Limb (tissue), 2 donors: ENCODE data around the gene AHR.
"Not testable (repeated sequence)": the region's sequence is repeated elsewhere in the genome, so short reads cannot be mapped to it uniquely, and the experiment has no call there.

Experiments
- DNase-seq, 2 donors: peaks; one replicate each; pipeline ENCODE4 v3.0.0-alpha.2; 2016; ENCODE audit errors: extremely low spot score in 2 of 2

Gene AHR

DNA sequence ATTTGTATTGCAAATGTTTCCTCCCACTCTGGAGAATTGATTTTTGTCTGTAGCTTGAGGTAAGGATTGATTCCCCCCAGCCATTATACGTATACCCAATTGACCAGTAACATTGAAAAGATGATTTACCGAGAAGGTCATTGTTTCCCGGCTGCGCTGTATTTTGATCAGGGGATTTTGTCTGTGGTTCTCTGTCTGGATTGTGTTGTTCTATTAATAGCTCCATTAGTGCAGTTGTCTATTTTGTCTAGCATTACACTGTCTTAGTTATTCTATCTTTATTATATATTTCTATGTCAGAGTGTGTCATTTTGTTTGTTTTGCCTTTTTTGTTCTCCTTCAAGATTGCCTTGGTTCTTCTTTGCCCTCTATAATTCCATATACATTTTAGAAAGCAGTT, 37.7 kb downstream of the AHR start:
- DNase-seq, result no peak

DNA sequence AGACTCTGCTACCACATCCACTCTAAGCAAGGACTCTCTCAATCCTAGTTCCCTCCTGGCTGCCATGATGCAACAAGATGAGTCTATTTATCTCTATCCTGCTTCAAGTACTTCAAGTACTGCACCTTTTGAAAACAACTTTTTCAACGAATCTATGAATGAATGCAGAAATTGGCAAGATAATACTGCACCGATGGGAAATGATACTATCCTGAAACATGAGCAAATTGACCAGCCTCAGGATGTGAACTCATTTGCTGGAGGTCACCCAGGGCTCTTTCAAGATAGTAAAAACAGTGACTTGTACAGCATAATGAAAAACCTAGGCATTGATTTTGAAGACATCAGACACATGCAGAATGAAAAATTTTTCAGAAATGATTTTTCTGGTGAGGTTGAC, 40.7 kb downstream of the AHR start:
- no peak for DNase-seq

DNA sequence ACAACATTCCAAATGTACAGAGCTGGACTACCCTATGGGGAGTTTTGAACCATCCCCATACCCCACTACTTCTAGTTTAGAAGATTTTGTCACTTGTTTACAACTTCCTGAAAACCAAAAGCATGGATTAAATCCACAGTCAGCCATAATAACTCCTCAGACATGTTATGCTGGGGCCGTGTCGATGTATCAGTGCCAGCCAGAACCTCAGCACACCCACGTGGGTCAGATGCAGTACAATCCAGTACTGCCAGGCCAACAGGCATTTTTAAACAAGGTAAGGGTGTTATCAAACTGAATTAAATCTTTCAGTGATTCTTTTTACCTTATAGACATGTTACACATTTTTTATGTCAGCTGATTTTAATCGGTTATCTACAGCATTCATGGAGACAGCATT, 41.5 kb downstream of the AHR start:
- DNase-seq, result no peak

DNA sequence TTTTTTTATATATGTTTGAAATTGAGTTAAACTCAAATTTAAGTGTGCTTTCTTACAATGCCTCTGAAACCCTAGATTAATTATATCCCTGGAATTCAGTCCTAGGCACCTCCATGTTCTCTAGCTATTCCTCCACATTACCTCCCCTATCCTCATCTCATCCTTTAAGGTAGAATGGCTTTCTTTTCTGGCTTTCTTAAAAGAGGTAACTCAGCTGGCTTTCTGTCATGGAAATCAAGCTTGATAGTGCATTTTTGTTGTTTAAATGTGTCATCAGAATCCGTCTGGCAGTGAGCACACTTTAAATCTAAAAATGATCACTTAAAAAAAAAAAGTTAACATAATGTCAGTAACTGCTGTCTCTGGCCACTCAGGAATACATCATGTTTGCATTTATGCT, 42.2 kb downstream of the AHR start:
- DNase-seq, result no peak

DNA sequence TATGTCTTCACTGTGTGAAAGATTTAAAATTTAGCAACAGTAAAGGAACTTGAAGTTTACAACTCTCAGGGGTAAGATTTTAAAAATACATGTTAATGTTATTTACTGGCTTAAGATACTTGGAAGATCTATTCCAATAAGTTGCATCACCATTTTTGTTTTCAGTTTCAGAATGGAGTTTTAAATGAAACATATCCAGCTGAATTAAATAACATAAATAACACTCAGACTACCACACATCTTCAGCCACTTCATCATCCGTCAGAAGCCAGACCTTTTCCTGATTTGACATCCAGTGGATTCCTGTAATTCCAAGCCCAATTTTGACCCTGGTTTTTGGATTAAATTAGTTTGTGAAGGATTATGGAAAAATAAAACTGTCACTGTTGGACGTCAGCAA, 44.3 kb downstream of the AHR start:
- no peak for DNase-seq

DNA sequence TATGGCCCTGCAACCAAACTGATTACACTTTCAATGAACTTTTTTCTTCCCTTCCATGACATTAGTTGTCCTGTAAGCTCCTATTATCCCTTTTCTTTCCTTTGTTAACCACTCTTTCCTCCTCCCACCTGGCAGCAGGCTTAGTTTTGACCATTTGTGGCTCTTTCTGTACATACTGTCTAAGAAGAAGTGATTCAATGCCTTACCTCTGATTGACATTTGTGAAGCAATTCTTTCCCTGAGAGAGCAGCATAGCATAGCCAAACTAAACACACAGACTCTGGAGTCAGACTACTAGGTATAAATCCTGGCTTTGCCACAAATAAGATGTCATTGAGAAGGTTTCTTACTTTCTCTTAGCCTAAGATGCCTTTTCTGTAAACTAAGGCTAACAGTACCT, 48.9 kb downstream of the AHR start:
- DNase-seq, result no peak

DNA sequence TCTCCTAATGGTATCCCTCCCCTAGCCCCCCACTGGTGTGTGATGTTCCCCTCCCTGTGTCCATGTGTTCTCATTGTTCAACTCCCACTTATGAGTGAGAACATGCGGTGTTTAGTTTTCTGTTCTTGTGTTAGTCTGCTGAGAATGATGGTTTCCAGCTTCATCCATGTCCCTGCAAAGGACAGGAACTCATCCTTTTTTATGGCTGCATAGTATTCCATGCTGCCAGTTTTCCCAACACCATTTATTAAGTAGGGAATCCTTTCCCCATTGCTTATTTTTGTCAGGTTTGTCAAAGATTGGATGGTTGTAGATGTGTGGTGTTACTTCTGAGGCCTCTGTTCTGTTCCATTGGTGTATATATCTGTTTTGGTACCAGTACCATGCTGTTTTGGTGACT, 50.5 kb downstream of the AHR start:
- DNase-seq, result not testable (repeated sequence)

DNA sequence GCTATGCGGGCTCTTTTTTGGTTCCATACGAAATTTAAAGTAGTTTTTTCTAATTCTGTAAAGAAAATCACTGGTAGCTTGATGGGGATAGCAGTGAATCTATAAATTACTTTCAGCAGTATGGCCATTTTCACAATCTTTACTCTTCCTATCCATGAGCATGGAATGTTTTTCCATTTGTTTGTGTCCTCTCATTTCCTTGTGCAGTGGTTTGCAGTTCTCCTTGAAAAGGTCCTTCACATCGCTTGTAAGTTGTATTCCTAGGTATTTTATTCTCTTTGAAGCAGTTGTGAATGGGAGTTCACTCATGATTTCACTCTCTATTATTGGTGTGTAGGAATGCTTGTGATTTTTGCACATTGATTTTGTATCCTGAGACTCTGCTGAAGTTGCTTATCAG, 51.9 kb downstream of the AHR start:
- not testable (repeated sequence) for DNase-seq

DNA sequence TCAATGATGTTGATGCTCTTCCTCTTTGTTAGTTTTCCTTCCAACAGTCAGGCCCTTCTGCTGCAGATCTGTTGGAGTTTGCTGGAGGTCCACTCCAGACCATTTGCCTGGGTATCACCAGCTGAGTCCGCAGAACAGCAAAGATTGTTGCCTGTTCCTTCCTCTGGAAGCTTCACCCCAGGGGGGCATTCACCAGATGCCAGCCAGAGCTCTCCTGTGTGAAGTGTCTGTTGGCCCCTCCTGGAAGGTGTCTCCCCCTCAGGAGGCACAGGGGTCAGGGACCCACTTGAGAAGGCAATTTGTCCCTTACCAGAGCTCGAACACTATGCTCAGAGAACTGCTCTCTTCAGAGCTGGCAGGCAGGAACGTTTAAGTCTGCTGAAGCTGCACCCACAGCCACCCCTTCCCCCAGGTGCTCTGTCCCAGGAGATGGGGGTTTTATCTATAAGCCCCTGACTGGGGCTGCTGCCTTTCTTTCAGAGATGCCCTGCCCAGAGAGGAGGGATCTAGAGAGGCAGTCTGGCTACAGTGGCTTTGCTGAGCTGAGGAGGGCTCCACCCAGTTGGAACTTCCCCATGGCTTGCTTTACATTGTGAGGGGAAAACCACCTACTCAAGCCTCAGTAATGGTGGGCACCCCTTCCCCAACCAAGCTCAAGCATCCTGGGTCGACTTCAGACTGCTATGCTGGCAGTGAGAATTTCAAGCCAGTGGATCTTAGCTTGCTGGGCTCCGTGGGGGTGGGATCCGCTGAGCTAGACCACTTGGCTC, 55.4 kb downstream of the AHR start:
- not testable (repeated sequence) for DNase-seq

DNA sequence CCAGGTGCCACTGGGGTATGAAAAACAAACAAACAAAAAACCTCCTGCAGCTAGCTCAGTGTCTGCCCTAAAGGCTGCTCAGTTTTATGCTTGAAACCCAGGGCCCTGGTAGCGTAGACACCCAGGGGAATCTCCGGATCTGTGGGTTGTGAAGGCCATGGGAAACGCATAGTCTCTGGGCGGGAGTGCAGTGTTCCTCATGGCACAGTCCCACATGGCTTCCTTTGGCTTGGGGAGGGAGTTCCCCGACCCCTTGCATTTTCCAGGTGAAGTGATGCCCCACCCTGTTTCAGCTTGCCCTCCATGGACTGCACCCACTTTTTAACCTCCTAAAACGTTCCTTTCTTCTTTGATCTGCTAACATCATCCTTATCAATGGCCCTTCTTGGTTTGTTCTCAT, 56.0 kb downstream of the AHR start:
- no peak for DNase-seq

DNA sequence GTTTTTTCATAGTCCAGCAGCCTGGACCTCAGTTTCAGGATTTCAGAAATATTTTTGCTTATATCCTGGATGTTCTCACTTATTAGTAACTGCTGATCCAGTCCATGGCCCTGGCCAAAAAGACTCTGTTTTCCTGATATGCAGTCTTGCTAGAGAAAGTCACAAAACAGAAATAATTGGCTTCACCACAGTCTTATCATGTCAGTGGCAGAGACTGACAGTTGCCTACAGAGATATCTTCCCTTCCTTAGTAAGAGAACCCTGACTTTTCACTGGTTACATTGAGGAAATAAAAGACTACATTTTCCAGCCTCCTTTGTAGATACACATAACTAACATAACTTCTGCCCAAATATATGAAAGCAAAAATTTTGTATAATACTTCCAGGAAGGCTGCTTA, 56.6 kb downstream of the AHR start:
- DNase-seq, result no peak

DNA sequence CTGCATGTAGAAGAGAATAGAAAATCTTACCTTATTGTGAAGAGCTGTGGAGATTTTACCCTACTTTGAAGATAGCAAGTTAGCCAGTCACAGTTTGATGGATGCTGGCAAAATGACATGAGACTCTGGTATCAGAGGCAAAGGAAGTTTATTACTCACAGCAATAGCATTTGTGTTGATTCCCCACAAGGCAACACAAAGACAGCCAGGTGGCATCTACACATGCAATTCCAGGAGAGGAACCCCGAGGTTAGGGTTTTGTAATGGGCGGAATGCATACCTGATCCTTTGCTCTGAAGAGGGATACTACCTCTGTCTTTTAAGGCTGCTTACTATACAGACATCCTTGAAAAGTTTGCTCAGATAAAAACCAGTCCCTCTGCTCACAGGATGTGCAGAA, 59.5 kb downstream of the AHR start:
- DNase-seq, result no peak

DNA sequence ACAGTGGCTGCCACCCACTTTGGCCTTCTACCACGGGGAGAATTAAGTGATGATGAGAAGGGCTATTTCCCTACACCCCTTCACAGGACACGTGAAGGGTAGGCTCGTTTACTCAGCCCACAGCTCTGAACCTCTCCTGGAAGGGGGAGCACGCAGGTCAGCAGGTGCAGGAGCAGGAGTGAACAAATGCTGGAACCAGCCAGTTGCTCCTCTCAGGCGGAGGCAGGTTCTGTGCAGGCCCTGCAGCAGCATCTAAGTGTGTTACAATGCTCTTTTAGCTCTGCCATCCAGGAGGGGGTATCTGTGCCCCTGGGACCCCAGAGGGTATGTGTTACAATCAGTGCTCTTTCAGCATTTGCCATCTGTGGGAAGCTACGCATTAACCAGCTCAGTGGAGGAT, 61.2 kb downstream of the AHR start:
- no peak for DNase-seq

DNA sequence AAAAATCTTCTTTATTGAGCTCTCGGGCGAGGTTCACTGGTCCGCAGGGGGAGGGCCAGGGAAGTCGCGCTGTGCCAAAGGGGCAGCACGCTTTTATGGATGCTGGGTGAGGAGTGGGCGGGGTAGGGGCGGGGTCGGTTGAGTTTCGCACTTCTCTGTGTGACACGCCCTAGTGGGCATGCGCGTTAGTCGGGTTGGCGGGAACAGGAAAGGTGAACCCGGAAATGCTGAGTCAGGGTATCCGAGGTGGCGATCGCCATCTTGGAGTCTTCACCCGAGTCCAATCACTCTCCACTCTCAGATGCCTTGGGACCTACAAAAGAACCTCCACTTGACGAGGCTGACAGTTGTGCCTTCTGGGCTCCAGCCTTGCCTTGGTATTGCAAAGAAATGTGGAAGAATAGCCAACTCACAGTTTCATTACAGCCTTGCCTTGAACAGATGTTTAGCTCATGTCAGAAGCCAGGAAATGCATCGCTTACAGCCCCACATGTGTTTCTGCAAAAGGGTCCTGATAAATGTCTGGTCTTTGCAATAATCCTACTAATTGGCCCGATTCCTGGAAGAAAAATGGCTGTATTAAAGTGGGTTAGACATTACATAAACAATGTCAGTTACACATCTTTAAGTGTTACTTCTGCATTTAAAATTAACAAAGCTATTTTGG, 64.1 kb downstream of the AHR start:
- peak in 1 of 2 donors; percentile 32 for DNase-seq

DNA sequence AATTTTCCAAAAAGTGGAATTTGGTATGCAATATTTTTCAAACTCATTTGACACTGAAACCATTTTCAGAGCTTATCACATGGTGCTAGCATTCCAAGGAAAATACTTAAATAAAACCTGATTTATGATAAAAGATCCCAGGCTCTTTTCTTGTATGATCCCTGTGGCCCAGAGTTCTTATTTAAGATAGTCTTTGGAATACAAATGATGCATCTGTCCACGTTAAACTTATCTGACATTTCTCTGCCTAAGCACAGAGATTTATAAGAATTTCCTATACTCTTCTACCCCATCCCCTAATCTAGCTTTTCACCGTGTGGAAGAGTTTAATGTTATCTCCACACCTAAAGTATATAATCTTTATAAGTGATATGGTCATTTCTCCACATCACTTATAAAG, 66.2 kb downstream of the AHR start:
- DNase-seq, result no peak

DNA sequence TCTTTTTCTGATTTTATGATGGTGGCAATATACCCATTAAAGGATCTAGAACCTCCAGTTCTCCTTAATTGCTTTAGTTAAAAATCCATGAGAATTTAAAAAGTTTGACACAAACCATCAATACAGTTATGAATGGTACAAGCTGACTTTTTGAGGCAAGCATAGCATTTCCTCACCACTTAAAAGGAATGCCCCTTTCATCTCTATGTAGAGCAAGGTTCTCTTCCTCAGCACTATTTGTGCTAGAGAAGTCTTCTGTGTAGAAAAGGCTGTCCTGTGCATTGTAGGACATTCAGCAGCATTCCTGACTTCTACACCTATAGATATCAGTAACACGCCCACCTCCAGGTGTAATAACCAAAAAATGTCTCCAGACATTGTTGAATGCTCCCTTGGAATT, 67.3 kb downstream of the AHR start:
- DNase-seq, result no peak

DNA sequence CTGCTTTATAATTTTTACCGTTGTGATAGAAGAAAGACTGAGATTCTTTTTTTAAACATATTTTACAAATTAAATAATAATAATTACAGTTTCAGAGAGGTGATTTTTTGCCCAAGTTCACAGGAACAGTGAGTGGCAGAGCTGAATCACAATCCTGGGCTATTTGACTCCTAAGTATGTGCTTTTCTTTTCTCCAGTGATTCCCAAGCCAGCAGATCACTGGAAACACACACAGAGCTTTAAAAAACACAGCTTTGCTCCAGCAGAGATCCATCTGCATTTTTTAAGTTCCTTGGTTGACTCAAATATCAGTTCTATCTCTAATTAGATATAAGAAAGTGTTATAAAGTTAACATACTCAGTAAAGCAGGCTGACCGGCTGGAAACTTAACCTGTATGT, 69.0 kb downstream of the AHR start:
- DNase-seq, result no peak

DNA sequence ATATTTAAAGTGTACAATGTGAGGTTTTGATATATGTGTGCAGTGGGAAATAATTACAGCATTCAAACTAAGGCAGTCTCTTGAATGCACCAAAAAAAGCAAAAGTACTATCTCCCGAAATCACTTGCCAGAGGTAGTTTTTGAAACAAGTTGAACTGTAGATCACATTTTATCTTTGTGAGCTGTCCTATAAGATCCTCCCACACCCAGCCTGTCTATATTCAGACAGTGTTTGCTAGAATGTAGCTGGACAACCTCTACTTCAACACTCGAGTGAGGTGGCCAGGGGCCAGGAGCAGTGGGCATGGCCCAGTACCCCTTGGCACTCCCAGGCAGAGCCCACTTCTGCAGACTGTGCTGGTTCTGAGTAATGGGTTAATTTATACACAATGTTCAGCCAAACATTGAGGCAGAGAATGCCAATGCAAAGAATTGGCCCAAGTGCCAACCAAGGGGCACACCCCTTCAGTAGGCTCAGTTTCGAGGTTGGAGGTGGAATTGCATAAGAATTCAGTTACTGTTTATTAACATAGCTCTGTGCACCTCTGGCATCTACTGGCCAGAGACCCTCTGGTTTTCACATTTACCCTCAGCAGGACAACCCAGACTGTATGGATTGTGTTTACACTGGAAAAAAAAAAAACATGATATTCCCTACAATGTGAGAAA, 70.5 kb downstream of the AHR start:
- no peak for DNase-seq

DNA sequence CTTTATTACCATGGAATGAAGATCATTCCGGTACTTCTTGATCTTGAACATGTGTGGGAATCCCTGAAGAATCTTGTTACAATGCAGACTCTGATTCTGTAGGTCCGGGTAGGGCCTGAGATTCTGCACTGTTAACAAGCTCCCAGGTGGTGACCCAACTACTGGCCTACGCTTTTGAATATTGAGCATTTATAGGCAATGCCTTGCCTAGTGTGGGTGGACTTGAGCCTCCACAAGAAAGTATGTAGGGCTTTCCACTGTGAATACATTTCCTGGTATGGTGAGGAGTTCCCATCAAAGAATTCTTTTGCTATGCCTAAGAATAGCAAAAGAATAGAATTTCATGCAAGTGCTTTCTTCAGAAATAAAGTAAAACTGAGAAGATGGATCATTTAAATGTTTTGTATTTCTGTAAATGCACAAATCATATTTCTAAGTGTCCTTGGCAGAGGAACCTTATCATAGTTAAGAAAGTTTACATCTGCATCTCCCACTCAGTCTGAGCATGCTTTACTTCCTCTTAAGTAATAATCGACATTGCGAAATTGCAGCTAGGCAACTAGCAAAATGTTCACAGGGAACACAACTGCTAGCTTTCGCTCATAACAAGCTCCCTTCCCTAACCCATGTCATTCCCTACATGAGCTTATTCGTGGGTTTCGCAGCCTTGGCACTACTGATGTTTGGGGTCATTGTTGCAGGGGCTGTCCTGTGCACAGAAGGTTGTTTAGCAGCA, 71.4 kb downstream of the AHR start:
- no peak for DNase-seq

DNA sequence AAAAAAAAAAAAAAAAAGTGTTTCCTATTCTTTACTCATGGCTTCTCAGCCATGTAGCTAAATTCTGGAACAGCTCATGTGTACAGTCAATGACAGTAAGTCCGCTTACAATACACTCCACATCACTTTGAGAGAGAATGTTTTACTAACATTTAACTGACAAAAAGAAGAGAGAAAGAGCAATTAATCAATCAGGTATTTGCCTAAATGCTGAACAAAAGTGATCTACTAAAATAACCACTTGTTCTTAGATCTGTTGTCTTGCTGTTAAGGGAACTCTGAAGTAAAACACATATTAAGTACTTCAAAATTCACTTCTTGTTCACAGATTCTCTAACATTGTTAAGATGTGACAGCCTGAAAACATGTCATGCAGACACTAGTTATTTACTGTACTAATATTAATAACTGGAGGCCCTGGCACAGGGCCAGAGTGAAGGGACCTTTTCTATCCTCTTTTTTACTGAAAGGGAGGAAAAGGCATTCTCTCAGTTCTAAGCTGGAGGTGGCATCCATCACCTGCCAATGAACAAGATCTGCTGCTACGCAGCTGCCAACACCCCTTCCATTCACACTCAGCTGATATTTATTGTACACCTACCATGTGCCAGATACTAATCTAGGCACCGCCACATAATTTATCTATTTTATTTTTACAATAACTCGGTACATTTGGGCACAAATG, 72.6 kb downstream of the AHR start:
- no peak for DNase-seq

DNA sequence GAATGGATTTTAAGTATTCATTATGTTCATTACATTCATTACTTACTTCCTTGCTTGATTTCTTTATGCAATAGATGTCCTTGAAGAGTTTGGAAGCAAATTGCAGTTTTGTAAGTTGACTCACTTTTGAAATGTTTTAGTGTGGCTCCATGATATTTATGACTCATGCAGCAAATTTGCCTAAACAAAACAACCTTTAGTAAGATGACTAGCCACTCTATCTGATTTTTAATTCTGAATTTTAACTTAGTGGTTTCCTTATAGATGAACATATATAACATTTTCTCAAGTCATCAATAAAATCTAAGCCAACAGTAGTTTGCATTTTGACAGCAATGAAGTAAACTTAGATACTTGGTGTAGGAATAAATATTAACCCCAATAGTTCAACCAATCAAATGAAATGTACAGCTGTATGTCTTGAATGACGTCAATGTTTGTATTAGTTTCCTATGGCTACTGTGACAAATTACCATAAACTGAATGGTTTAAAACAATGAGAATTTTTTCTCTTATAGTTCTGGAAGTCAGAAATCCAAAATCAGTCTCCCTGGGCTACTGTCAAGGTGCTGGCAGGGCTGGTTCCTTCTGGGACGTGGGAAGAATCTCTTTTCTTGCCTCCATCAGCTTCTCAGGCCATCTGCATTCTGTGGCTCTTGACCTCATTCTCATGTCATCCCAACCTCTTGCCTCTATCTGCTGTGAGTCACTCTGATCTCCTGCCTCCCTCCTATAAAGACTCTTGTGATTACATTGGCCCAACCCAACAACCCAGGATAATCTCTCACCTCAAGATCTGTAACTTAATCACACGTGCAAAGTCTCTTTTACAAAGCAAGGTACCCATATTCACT, 73.4 kb downstream of the AHR start:
- no peak for DNase-seq
